Measurements from ENCODE around the gene SHB.

SHB gene

GRCh38 chr9:37926737-37927118, 142.3 kb downstream of the SHB start:
- DNase-seq: no peak

- no peak for DNase-seq
Measured at GRCh38 chr9:37925786-37926736, 143.0 kb downstream of the SHB start.

GRCh38 chr9:37925006-37925405, 144.0 kb downstream of the SHB start:
- DNase-seq: no peak

GRCh38 chr9:37924538-37924937, 144.5 kb downstream of the SHB start:
- no peak for DNase-seq

GRCh38 chr9:37923796-37924427, 145.1 kb downstream of the SHB start:
- no peak for DNase-seq

- DNase-seq: no peak
Measured at GRCh38 chr9:37923118-37923795, 145.8 kb downstream of the SHB start.

- no peak for DNase-seq
Measured at GRCh38 chr9:37922363-37923117, 146.5 kb downstream of the SHB start.

- DNase-seq: no peak
Measured at GRCh38 chr9:37921546-37922300, 147.3 kb downstream of the SHB start.

- DNase-seq: no peak
Measured at GRCh38 chr9:37921168-37921510, 147.9 kb downstream of the SHB start.

GRCh38 chr9:37920471-37921167, 148.4 kb downstream of the SHB start:
- no peak for DNase-seq

- DNase-seq: no peak
Measured at GRCh38 chr9:37919956-37920335, 149.1 kb downstream of the SHB start.

- no peak for DNase-seq
Measured at GRCh38 chr9:37919246-37919955, 149.6 kb downstream of the SHB start.

- DNase-seq: no peak
Measured at GRCh38 chr9:37918665-37919170, 150.3 kb downstream of the SHB start.

GRCh38 chr9:37917801-37918664, 151.0 kb downstream of the SHB start:
- DNase-seq: no peak

GRCh38 chr9:37917313-37917731, 151.7 kb downstream of the SHB start:
- no peak for DNase-seq

GRCh38 chr9:37916471-37917312, 152.3 kb downstream of the SHB start:
- DNase-seq: no peak

- no peak for DNase-seq
Measured at GRCh38 chr9:37915911-37916470, 153.0 kb downstream of the SHB start.

GRCh38 chr9:37914701-37915358, 154.2 kb downstream of the SHB start:
- DNase-seq: no peak
